ENCODE data around the gene GALNT13. TPM values are rescaled to one million over a fixed set of nuclear protein-coding genes. Genes with fewer than 3 reads are reported as not detected.

Gene GALNT13
- total RNA-seq, 1 donor from 2014 or later: 2.0 TPM

GRCh38 chr2:154228566-154229280 is 357.0 kb downstream of the GALNT13 start:
- FAIRE-seq: no peak
- no peaks in the 10 kb centered on the region for H3K4me1 ChIP-seq (ENCODE audit: insufficient read depth, low read length)
- H3K9me3 ChIP-seq (ENCODE audit: insufficient read depth, low read depth, low read length): no peaks in the 10 kb centered on the region
- H3K4me3 Mint-ChIP-seq (ENCODE audit: unreplicated experiment): no peak overlapping the region
- peaks cover 3% of the 10 kb centered on the region for H3K9me3 Mint-ChIP-seq (ENCODE audit: unreplicated experiment)
- H2AFZ ChIP-seq (ENCODE audit: low read depth, low read length): no peak overlapping the region
- H3K79me2 ChIP-seq (ENCODE audit: insufficient read depth, low read length): no peaks in the 10 kb centered on the region
- H3K4me1 Mint-ChIP-seq (ENCODE audit: low read depth, unreplicated experiment): peaks cover 4% of the 10 kb centered on the region
- no peaks in the 10 kb centered on the region for H3K36me3 ChIP-seq (ENCODE audit: insufficient read depth, low read length)
- DNase-seq (ENCODE audit: low read depth): no peak
- no peaks in the 10 kb centered on the region for H4K20me1 ChIP-seq (ENCODE audit: insufficient read depth, low read length)
- H3K27me3 Mint-ChIP-seq (ENCODE audit: low read depth, unreplicated experiment): no peaks in the 10 kb centered on the region
- no peak overlapping the region for H3K4me3 ChIP-seq (ENCODE audit: insufficient read depth, low read depth, low read length)
- no peak for TF ChIP-seq CTCF (IDR thresholded peaks at IDR 0.05; ENCODE audit: insufficient read depth, low read depth, low read length)
- no peak for TF ChIP-seq EZH2 (IDR thresholded peaks at IDR 0.05; ENCODE audit: insufficient read depth, low read length)
- no peak overlapping the region for H3K27ac ChIP-seq (ENCODE audit: low read depth, low read length)
- H3K27ac Mint-ChIP-seq (ENCODE audit: unreplicated experiment): no peak overlapping the region
- H3K4me2 ChIP-seq (ENCODE audit: low read length): no peak overlapping the region
- H3K36me3 Mint-ChIP-seq (ENCODE audit: low read depth, unreplicated experiment): no peaks in the 10 kb centered on the region
- no peak overlapping the region for H3K9ac ChIP-seq (ENCODE audit: low read length)
- no peaks in the 10 kb centered on the region for H3K27me3 ChIP-seq (ENCODE audit: insufficient read depth, low read length)

GRCh38 chr2:154229966-154230365 is 358.2 kb downstream of the GALNT13 start:
- peaks cover 4% of the 10 kb centered on the region for H3K4me1 Mint-ChIP-seq (ENCODE audit: low read depth, unreplicated experiment)
- no peaks in the 10 kb centered on the region for H3K36me3 Mint-ChIP-seq (ENCODE audit: low read depth, unreplicated experiment)
- Histone ChIP-seq H3K27ac (ENCODE audit: low read depth, low read length) (no peak overlapping the region), H3K9me3 (ENCODE audit: insufficient read depth, low read depth, low read length) (no peaks in the 10 kb centered on the region), H2AFZ (ENCODE audit: low read depth, low read length) (no peak overlapping the region), H3K4me2 (ENCODE audit: low read length) (no peak overlapping the region), H3K27me3 (ENCODE audit: insufficient read depth, low read length) (no peaks in the 10 kb centered on the region), H4K20me1 (ENCODE audit: insufficient read depth, low read length) (no peaks in the 10 kb centered on the region), H3K4me3 (ENCODE audit: insufficient read depth, low read depth, low read length) (no peak overlapping the region), H3K9ac (ENCODE audit: low read length) (no peak overlapping the region), H3K79me2 (ENCODE audit: insufficient read depth, low read length) (no peaks in the 10 kb centered on the region), H3K4me1 (ENCODE audit: insufficient read depth, low read length) (no peaks in the 10 kb centered on the region), H3K36me3 (ENCODE audit: insufficient read depth, low read length) (no peaks in the 10 kb centered on the region)
- no peak for TF ChIP-seq CTCF (IDR thresholded peaks at IDR 0.05; ENCODE audit: insufficient read depth, low read depth, low read length)
- no peak for TF ChIP-seq EZH2 (IDR thresholded peaks at IDR 0.05; ENCODE audit: insufficient read depth, low read length)
- FAIRE-seq: no peak
- DNase-seq (ENCODE audit: low read depth): no peak
- H3K4me3 Mint-ChIP-seq (ENCODE audit: unreplicated experiment): no peak overlapping the region
- H3K27ac Mint-ChIP-seq (ENCODE audit: unreplicated experiment): no peak overlapping the region
- peaks cover 3% of the 10 kb centered on the region for H3K9me3 Mint-ChIP-seq (ENCODE audit: unreplicated experiment)
- H3K27me3 Mint-ChIP-seq (ENCODE audit: low read depth, unreplicated experiment): no peaks in the 10 kb centered on the region

- Histone ChIP-seq H3K9me3 (ENCODE audit: insufficient read depth, low read depth, low read length) (no peaks in the 10 kb centered on the region), H3K36me3 (ENCODE audit: insufficient read depth, low read length) (no peaks in the 10 kb centered on the region), H3K27ac (ENCODE audit: low read depth, low read length) (no peak overlapping the region), H3K4me3 (ENCODE audit: insufficient read depth, low read depth, low read length) (no peak overlapping the region), H2AFZ (ENCODE audit: low read depth, low read length) (no peak overlapping the region), H3K4me2 (ENCODE audit: low read length) (no peak overlapping the region), H3K27me3 (ENCODE audit: insufficient read depth, low read length) (no peaks in the 10 kb centered on the region), H3K4me1 (ENCODE audit: insufficient read depth, low read length) (no peaks in the 10 kb centered on the region), H3K79me2 (ENCODE audit: insufficient read depth, low read length) (no peaks in the 10 kb centered on the region), H4K20me1 (ENCODE audit: insufficient read depth, low read length) (no peaks in the 10 kb centered on the region), H3K9ac (ENCODE audit: low read length) (no peak overlapping the region)
- DNase-seq (ENCODE audit: low read depth): no peak
- Mint-ChIP-seq H3K4me1 (ENCODE audit: low read depth, unreplicated experiment) (peaks cover 4% of the 10 kb centered on the region), H3K27me3 (ENCODE audit: low read depth, unreplicated experiment) (no peaks in the 10 kb centered on the region), H3K4me3 (ENCODE audit: unreplicated experiment) (no peak overlapping the region), H3K9me3 (ENCODE audit: unreplicated experiment) (peaks cover 3% of the 10 kb centered on the region), H3K36me3 (ENCODE audit: low read depth, unreplicated experiment) (no peaks in the 10 kb centered on the region), H3K27ac (ENCODE audit: unreplicated experiment) (no peak overlapping the region)
- no peak for FAIRE-seq
- TF ChIP-seq EZH2 (IDR thresholded peaks at IDR 0.05; ENCODE audit: insufficient read depth, low read length) (no peak), CTCF (IDR thresholded peaks at IDR 0.05; ENCODE audit: insufficient read depth, low read depth, low read length) (no peak)
Measured at GRCh38 chr2:154231021-154231420, 359.3 kb downstream of the GALNT13 start.
